H1 (cell line): ENCODE data around the gene TTF1. TPM values are rescaled to one million over a fixed set of nuclear protein-coding genes. Genes with fewer than 3 reads are reported as not detected.

Source experiments
- ASH2L ChIP-seq: fragments of 200-600, 300-600 bp; sonication (generic); IDR thresholded peaks from one replicate; pipeline ENCODE4 v1.7.1; 2017; ENCODE audit warnings: low read length
- ATF3 ChIP-seq: IDR thresholded peaks from 2 replicates; pipeline ENCODE4 v1.6.1; 2011; ENCODE audit warnings: low read depth, mild to moderate bottlenecking, low read length; ENCODE audit not compliant: insufficient read depth
- CHD1 ChIP-seq: IDR thresholded peaks from 2 replicates; pipeline ENCODE4 v1.6.1; 2012; ENCODE audit warnings: low read depth, low read length, improper control_type of control experiment
- CREB1 ChIP-seq: IDR thresholded peaks from 2 replicates; pipeline ENCODE4 v1.6.1; 2012; ENCODE audit warnings: inconsistent platforms
- EGR1 ChIP-seq: IDR thresholded peaks from 2 replicates; pipeline ENCODE4 v1.6.1; 2011; ENCODE audit warnings: low read depth, low read length, borderline replicate concordance
- GABPA ChIP-seq: IDR thresholded peaks from 2 replicates; pipeline ENCODE4 v1.6.1; 2011; ENCODE audit warnings: mild to moderate bottlenecking, low read length, moderate library complexity, borderline replicate concordance; ENCODE audit not compliant: insufficient read depth
- KDM4A ChIP-seq: IDR thresholded peaks from one replicate; pipeline ENCODE4 v1.7.1; 2012; ENCODE audit warnings: low read depth, mild to moderate bottlenecking, moderate library complexity, low read length, inconsistent platforms; ENCODE audit not compliant: severe bottlenecking
- PHF8 ChIP-seq: fragments of 200-600 bp; sonication (generic); conservative IDR thresholded peaks from 2 replicates; pipeline ENCODE4 v1.7.1; 2012; ENCODE audit warnings: low read depth, mild to moderate bottlenecking, inconsistent platforms, low read length, moderate library complexity
- POLR2AphosphoS5 ChIP-seq: IDR thresholded peaks from 2 replicates; pipeline ENCODE4 v1.6.1; 2011; ENCODE audit warnings: low read depth, low read length
- RBBP5 ChIP-seq: IDR thresholded peaks from 2 replicates; pipeline ENCODE4 v1.7.1; 2012; ENCODE audit warnings: low read depth, mild to moderate bottlenecking, inconsistent platforms, low read length, moderate library complexity, borderline replicate concordance
- SP1 ChIP-seq: IDR thresholded peaks from 2 replicates; pipeline ENCODE4 v1.6.1; 2011; ENCODE audit warnings: low read depth, low read length
- TAF1 ChIP-seq: IDR thresholded peaks from 2 replicates; pipeline ENCODE4 v1.6.1; 2011; ENCODE audit warnings: mild to moderate bottlenecking, low read depth, low read length
- TAF7 ChIP-seq: optimal IDR thresholded peaks from 2 replicates; pipeline ENCODE3; 2011; ENCODE audit warnings: low read depth, mild to moderate bottlenecking, inconsistent platforms, low read length, moderate library complexity, borderline replicate concordance
- TBP ChIP-seq: IDR thresholded peaks from 2 replicates; pipeline ENCODE4 v1.6.1; 2011; ENCODE audit warnings: low read depth, low read length, improper control_type of control experiment
- polyA plus RNA-seq, 7 experiments: library from polyadenylated mRNA; depleted of rRNA in 3 of 7; stranded (reverse) in 5 of 7; unstranded in 2 of 7; fragments of >200 nt in 5 of 7; fragments of 200-250 nt in 2 of 7; gene quantifications; 1 replicate in 5 of 7; 2 replicates in 1 of 7; 4 replicates in 1 of 7; pipeline versions ENCODE4 v1.2.1 to v1.2.3, GENCODE V29; 2011 to 2013; ENCODE audit warnings: missing spikeins in 2 of 7, mixed read lengths in 2 of 7
- total RNA-seq: library from RNA; stranded (reverse); fragmentation: NEBNext Ultra II Directional; extraction: Animal tissue kit (Norgen Biotek cat#: 25700); gene quantifications from 2 replicates; pipeline ENCODE4 v1.2.1, GENCODE V29; 2021

Gene TTF1
- total and polyA plus RNA-seq, 2 of the 8 experiments (the other 6 are each of a cell fraction or from before 2014, with no cell fraction given) = 7.8 to 22.2 TPM

GRCh38 chr9:132354637-132355355 is 51.8 kb downstream of the TTF1 start, which contains the start of gene SETX (continued):
- TF ChIP-seq CHD1 (no peak), GABPA (peak; percentile 72; the same call in 1 of the 2 replicates), RBBP5 (peak; percentile 82), SP1 (peak; percentile 72; the same call in 1 of the 2 replicates), TBP (peak; percentile 86), POLR2AphosphoS5 (peak; percentile 86), ATF3 (no peak), KDM4A (peak; percentile 77), ASH2L (peak; percentile 40), CREB1 (peak; percentile 83), PHF8 (peak; percentile 96), TAF7 (peak; percentile 59), TAF1 (peak; percentile 93), EGR1 (peak; percentile 98)
